ENCODE data around the gene IFNL1. TPM values are rescaled to one million over a fixed set of nuclear protein-coding genes. Genes with fewer than 3 reads are reported as not detected.

IFNL1 gene
- total RNA-seq, 1 experiment from 2014 or later: not detected

GRCh38 chr19:39306075-39306474 is 9.9 kb downstream of the IFNL1 start:
- no peak for ATAC-seq
- Mint-ChIP-seq H3K36me3 (no peaks in the 10 kb centered on the region), H3K4me3 (peak overlapping the region; percentile 9; the same call in 1 of the 2 replicates), H3K27ac (no peak overlapping the region), H3K27me3 (ENCODE audit: low read depth) (peaks cover 47% of the 10 kb centered on the region), H3K4me1 (peaks cover 49% of the 10 kb centered on the region), H3K9me3 (no peaks in the 10 kb centered on the region)
- ChIA-PET POLR2A (no interaction called here), CTCF (no interaction called here)
- DNase-seq (ENCODE audit: low spot score): no peak
- no peak for TF ChIP-seq RORB (CRISPR knock-in tag; IDR thresholded peaks at IDR 0.05)
- TF ChIP-seq MAX (CRISPR knock-in tag; IDR thresholded peaks at IDR 0.05): no peak
- no peak for TF ChIP-seq TEAD1 (CRISPR knock-in tag; IDR thresholded peaks at IDR 0.05)
- TF ChIP-seq CREB1 (CRISPR knock-in tag; IDR thresholded peaks at IDR 0.05): no peak
- TF ChIP-seq FOXP4 (CRISPR knock-in tag; IDR thresholded peaks at IDR 0.05): no peak
- TF ChIP-seq GABPB1 (CRISPR knock-in tag; IDR thresholded peaks at IDR 0.05): no peak
- no peak for TF ChIP-seq ZNF416 (CRISPR knock-in tag; IDR thresholded peaks at IDR 0.05)
- TF ChIP-seq NFATC4 (CRISPR knock-in tag; IDR thresholded peaks at IDR 0.05): no peak
- TF ChIP-seq CREM (CRISPR knock-in tag; IDR thresholded peaks at IDR 0.05): no peak
- TF ChIP-seq NR1H2 (CRISPR knock-in tag; IDR thresholded peaks at IDR 0.05): no peak
- TF ChIP-seq ZNF317 (CRISPR knock-in tag; IDR thresholded peaks at IDR 0.05; ENCODE audit: borderline replicate concordance, low read depth): no peak

GRCh38 chr19:39307046-39307821 is 11.0 kb downstream of the IFNL1 start:
- CTCF ChIA-PET: no interaction called here
- H3K9me3 Mint-ChIP-seq: no peaks in the 10 kb centered on the region
- peak overlapping the region; percentile 82 for H3K4me3 Mint-ChIP-seq
- peaks cover 51% of the 10 kb centered on the region for H3K4me1 Mint-ChIP-seq
- DNase-seq (ENCODE audit: low spot score) (peak; percentile 80), ATAC-seq (peak; percentile 53)
- peaks cover 3% of the 10 kb centered on the region; the same call in 1 of the 2 replicates for H3K36me3 Mint-ChIP-seq
- H3K27me3 Mint-ChIP-seq (ENCODE audit: low read depth): peaks cover 47% of the 10 kb centered on the region
- no peak overlapping the region for H3K27ac Mint-ChIP-seq
- peak; percentile 26; the same call in 1 of the 2 replicates for TF ChIP-seq USF2 (CRISPR knock-in tag; IDR thresholded peaks at IDR 0.05)
- TF ChIP-seq FOXP4 (CRISPR knock-in tag; IDR thresholded peaks at IDR 0.05): 0 out of 2 replicates have a peak, but pooled peaks have one; percentile 51
- TF ChIP-seq NFATC4 (CRISPR knock-in tag; IDR thresholded peaks at IDR 0.05): no peak
- peak; percentile 76; the same call in 1 of the 2 replicates for TF ChIP-seq E2F5 (CRISPR knock-in tag; IDR thresholded peaks at IDR 0.05)
- POLR2A ChIA-PET: no interaction called here

GRCh38 chr19:39307822-39308530 is 11.8 kb downstream of the IFNL1 start:
- Mint-ChIP-seq H3K27me3 (ENCODE audit: low read depth) (peaks cover 47% of the 10 kb centered on the region), H3K27ac (peak overlapping the region; percentile 51; the same call in 1 of the 2 replicates), H3K9me3 (no peaks in the 10 kb centered on the region), H3K36me3 (peaks cover 5% of the 10 kb centered on the region), H3K4me3 (peak overlapping the region; percentile 75), H3K4me1 (peaks cover 51% of the 10 kb centered on the region)
- peak; percentile 25 for ATAC-seq
- CTCF ChIA-PET: interaction anchor here (1.2 kb wide), 1 partner anchor 20 kb away, joined by 3 read pairs; no protein-coding TSS in a partner anchor
- POLR2A ChIA-PET: no interaction called here
- DNase-seq (ENCODE audit: low spot score): peak; percentile 66
- TF ChIP-seq ZBTB21 (CRISPR knock-in tag; IDR thresholded peaks at IDR 0.05; ENCODE audit: borderline replicate concordance) (peak; percentile 70), E2F5 (CRISPR knock-in tag; IDR thresholded peaks at IDR 0.05) (peak; percentile 54; the same call in 1 of the 2 replicates), ZSCAN18 (CRISPR knock-in tag; IDR thresholded peaks at IDR 0.05) (no peak), AR (CRISPR knock-in tag; IDR thresholded peaks at IDR 0.05) (no peak)

Measured in WTC11 (cell line).